H9 (cell line): ENCODE data around the gene HMGXB4. TPM values are rescaled to one million over a fixed set of nuclear protein-coding genes. Genes with fewer than 3 reads are reported as not detected.

Experiments used
- DNase-seq: peaks from one replicate; pipeline ENCODE4 v3.0.0-alpha.2; 2017
- H2AFZ ChIP-seq: one replicate; pipeline ENCODE4 v1.6.1; 2013; ENCODE audit warnings: mild to moderate bottlenecking, low read length, control low read depth, moderate library complexity
- H2AK5ac ChIP-seq: 2 replicates; pipeline ENCODE4 v1.6.1; 2013; ENCODE audit warnings: low read length, control low read depth, mixed read lengths; ENCODE audit not compliant: insufficient read length
- H2BK120ac ChIP-seq: one replicate; pipeline ENCODE4 v1.6.1; 2013; ENCODE audit warnings: low read depth, mild to moderate bottlenecking, low read length, control low read depth, inconsistent platforms; ENCODE audit not compliant: poor library complexity, severe bottlenecking
- H2BK12ac ChIP-seq: 2 replicates; pipeline ENCODE4 v1.6.1; 2013; ENCODE audit warnings: low read length, control low read depth, mixed read lengths, low read depth; ENCODE audit not compliant: insufficient read length
- H2BK15ac ChIP-seq: 2 replicates; pipeline ENCODE4 v1.6.1; 2013; ENCODE audit warnings: low read depth, low read length, control low read depth
- H2BK20ac ChIP-seq: one replicate; pipeline ENCODE4 v1.6.1; 2013; ENCODE audit warnings: low read depth, mild to moderate bottlenecking, low read length, control low read depth, inconsistent platforms; ENCODE audit not compliant: poor library complexity, severe bottlenecking
- H2BK5ac ChIP-seq: 2 replicates; pipeline ENCODE4 v1.6.1; 2013; ENCODE audit warnings: low read length, control low read depth, mixed read lengths; ENCODE audit not compliant: insufficient read length
- H3K14ac ChIP-seq: 2 replicates; pipeline ENCODE4 v1.6.1; 2013; ENCODE audit warnings: low read length, control low read depth; ENCODE audit not compliant: insufficient read depth
- H3K18ac ChIP-seq: 2 replicates; pipeline ENCODE4 v1.6.1; 2013; ENCODE audit warnings: low read depth, mild to moderate bottlenecking, mixed read lengths, low read length, control low read depth; ENCODE audit not compliant: insufficient read length
- H3K23ac ChIP-seq: 2 replicates; pipeline ENCODE4 v1.6.1; 2013; ENCODE audit warnings: low read length, control low read depth, mixed read lengths, low read depth; ENCODE audit not compliant: insufficient read length
- H3K23me2 ChIP-seq: 2 replicates; pipeline ENCODE4 v1.6.1; 2013; ENCODE audit warnings: low read depth, mild to moderate bottlenecking, mixed read lengths, low read length, control low read depth; ENCODE audit not compliant: insufficient read length, poor library complexity, severe bottlenecking
- H3K27ac ChIP-seq: 2 replicates; pipeline ENCODE4 v1.5.1; 2013; ENCODE audit warnings: low read length, control low read depth, mixed read lengths, low read depth; ENCODE audit not compliant: insufficient read length
- H3K27me3 ChIP-seq: 2 replicates; pipeline ENCODE4 v1.6.1; 2013; ENCODE audit warnings: low read length, control low read depth, inconsistent platforms; ENCODE audit not compliant: insufficient read depth
- H3K4ac ChIP-seq: 2 replicates; pipeline ENCODE4 v1.6.1; 2013; ENCODE audit warnings: low read depth, mild to moderate bottlenecking, control low read depth, inconsistent platforms, low read length, moderate library complexity
- H3K4me1 ChIP-seq: 2 replicates; pipeline ENCODE4 v1.6.1; 2013; ENCODE audit warnings: low read length, control low read depth, inconsistent platforms; ENCODE audit not compliant: insufficient read depth
- H3K4me2 ChIP-seq: 2 replicates; pipeline ENCODE4 v1.6.1; 2013; ENCODE audit warnings: low read length, control low read depth, mixed read lengths; ENCODE audit not compliant: insufficient read length, insufficient read depth
- H3K56ac ChIP-seq: 2 replicates; pipeline ENCODE4 v1.6.1; 2013; ENCODE audit warnings: low read depth, mild to moderate bottlenecking, mixed read lengths, low read length, control low read depth; ENCODE audit not compliant: insufficient read length
- H3K79me1 ChIP-seq: 2 replicates; pipeline ENCODE4 v1.6.1; 2013; ENCODE audit warnings: low read depth, mild to moderate bottlenecking, moderate library complexity, low read length, control low read depth, inconsistent platforms; ENCODE audit not compliant: insufficient read depth, poor library complexity, severe bottlenecking
- H3K79me2 ChIP-seq: 2 replicates; pipeline ENCODE4 v1.6.1; 2013; ENCODE audit warnings: low read length, control low read depth, inconsistent platforms; ENCODE audit not compliant: insufficient read depth
- H3K9ac ChIP-seq: 2 replicates; pipeline ENCODE4 v1.6.1; 2013; ENCODE audit warnings: low read length, control low read depth, mixed read lengths; ENCODE audit not compliant: insufficient read length; ENCODE audit errors: extremely low read depth
- H3K9me3 ChIP-seq: one replicate; pipeline ENCODE4 v1.6.1; 2013; ENCODE audit warnings: low read depth, low read length, inconsistent platforms; ENCODE audit not compliant: control insufficient read depth
- H3T11ph ChIP-seq: one replicate; pipeline ENCODE4 v1.6.1; 2013; ENCODE audit warnings: mild to moderate bottlenecking, low read length, control low read depth, inconsistent platforms
- H4K20me1 ChIP-seq: one replicate; pipeline ENCODE4 v1.6.1; 2013; ENCODE audit not compliant: control insufficient read depth, insufficient read length, insufficient read depth
- H4K5ac ChIP-seq: 2 replicates; pipeline ENCODE4 v1.6.1; 2013; ENCODE audit warnings: low read depth, mild to moderate bottlenecking, mixed read lengths, low read length, control low read depth; ENCODE audit not compliant: insufficient read length
- H4K8ac ChIP-seq: replicated peaks from 2 replicates; pipeline ENCODE4 v1.6.1; 2013; ENCODE audit warnings: low read length, control low read depth, mixed read lengths, low read depth; ENCODE audit not compliant: insufficient read length
- H4K91ac ChIP-seq: 2 replicates; pipeline ENCODE4 v1.6.1; 2013; ENCODE audit warnings: low read depth, mild to moderate bottlenecking, moderate library complexity, mixed read lengths, low read length, control low read depth; ENCODE audit not compliant: insufficient read length
- H3K27ac Mint-ChIP-seq, 3 experiments: 2 replicates in 2 of 3; 3 replicates in 1 of 3; pipeline ENCODE4 v1.8.0; 2020 to 2021; ENCODE audit warnings: mixed read lengths in 3 of 3, mild to moderate bottlenecking in 1 of 3, moderate library complexity in 1 of 3
- H3K27me3 Mint-ChIP-seq: 2 replicates; pipeline ENCODE4 v1.8.0; 2021; ENCODE audit warnings: low read depth, mild to moderate bottlenecking, moderate library complexity, mixed read lengths
- H3K36me3 Mint-ChIP-seq, 3 experiments: 2 replicates in 2 of 3; 3 replicates in 1 of 3; pipeline ENCODE4 v1.8.0; 2020 to 2021; ENCODE audit warnings: low read depth in 3 of 3, mixed read lengths in 3 of 3; ENCODE audit not compliant: insufficient read depth in 1 of 3
- H3K4me1 Mint-ChIP-seq, 2 experiments: 2 replicates each; pipeline ENCODE4 v1.8.0; 2020; ENCODE audit warnings: mixed read lengths in 2 of 2
- H3K4me3 Mint-ChIP-seq, 2 experiments: 2 replicates in 1 of 2; 3 replicates in 1 of 2; pipeline ENCODE4 v1.8.0; 2020 to 2021; ENCODE audit warnings: mild to moderate bottlenecking in 2 of 2, mixed read lengths in 2 of 2, moderate library complexity in 1 of 2
- H3K9me3 Mint-ChIP-seq, 2 experiments: 2 replicates in 1 of 2; 3 replicates in 1 of 2; pipeline ENCODE4 v1.8.0; 2020; ENCODE audit warnings: mild to moderate bottlenecking in 2 of 2, mixed read lengths in 2 of 2, moderate library complexity in 1 of 2
- WGBS: extraction: QIAGEN DNeasy Blood & Tissue Kit; methylation state at CpG from one replicate; pipeline ENCODE4 v1.1.7; 2013; ENCODE audit warnings: missing lambda C conversion rate, low lambda C conversion rate, mixed read lengths; ENCODE audit not compliant: insufficient read length; ENCODE audit errors: extremely low coverage; 5-methylcytosine and 5-hydroxymethylcytosine counted together
- total RNA-seq: library from RNA; stranded (reverse); gene quantifications from 2 replicates; pipeline ENCODE4 v1.2.1, GENCODE V29; 2021
- TF ChIP-seq, protein P1 (sequence below): fragments of 200-600 bp; sonication (generic); conservative IDR thresholded peaks from 3 replicates; pipeline ENCODE4 v1.8.0; 2021; ENCODE audit warnings: antibody characterized with exemption, mild to moderate bottlenecking

Gene HMGXB4
- total RNA-seq, 1 experiment from 2014 or later: 33.5 TPM

DNA sequence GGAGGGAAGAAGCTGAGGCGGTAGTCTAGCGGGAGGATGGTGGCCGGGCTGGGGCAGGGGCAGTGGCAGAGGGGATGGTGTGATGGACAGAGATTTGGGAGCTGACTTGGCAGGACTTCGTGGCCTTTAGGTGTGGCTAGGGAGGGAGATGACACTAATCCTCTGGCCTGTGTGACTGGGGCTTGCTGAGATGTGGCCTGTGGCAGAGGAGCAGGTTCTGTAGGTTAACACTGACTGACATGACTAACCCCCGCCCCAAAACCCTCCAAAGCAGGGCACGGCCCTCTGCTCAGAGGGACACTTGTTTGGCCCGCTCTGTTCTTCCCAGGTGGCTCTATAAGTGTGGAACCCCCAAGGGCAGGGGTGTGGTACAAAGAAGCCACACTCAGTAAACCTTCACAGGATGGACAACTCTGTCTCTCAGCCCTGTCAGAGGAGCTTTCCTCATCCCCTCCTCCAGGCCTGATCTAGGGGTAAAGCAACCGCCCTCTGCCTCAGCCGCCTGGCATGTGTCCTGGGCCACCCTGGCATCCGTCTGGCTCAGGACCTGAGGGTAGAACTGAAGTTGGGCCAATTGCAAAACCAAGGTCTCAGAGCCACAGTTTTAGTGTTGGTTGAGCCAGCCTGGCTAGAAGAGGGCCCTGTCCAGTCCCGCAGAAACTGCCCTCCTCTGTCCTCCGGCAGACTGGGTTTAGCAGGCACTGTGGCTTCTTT, 58.0 kb downstream of the HMGXB4 start:
- Histone ChIP-seq H3K79me1 (no peaks in the 10 kb centered on the region), H3K9ac (no peak overlapping the region), H3K56ac (no peak overlapping the region), H4K91ac (no peak overlapping the region), H3K4me2 (no peak overlapping the region), H3K23me2 (no peaks in the 10 kb centered on the region), H3K4me1 (no peaks in the 10 kb centered on the region), H3K14ac (no peak overlapping the region), H4K8ac (no peak overlapping the region), H2BK20ac (no peak overlapping the region), H3K27ac (no peak overlapping the region), H4K20me1 (peaks cover 2% of the 10 kb centered on the region), H3T11ph (no peak overlapping the region), H3K4ac (no peak overlapping the region), H2BK5ac (no peak overlapping the region), H3K79me2 (no peaks in the 10 kb centered on the region), H2BK120ac (no peak overlapping the region), H3K23ac (no peak overlapping the region), H3K9me3 (no peaks in the 10 kb centered on the region), H2BK12ac (no peak overlapping the region), H2AFZ (no peak overlapping the region), H2BK15ac (no peak overlapping the region), H4K5ac (no peak overlapping the region), H3K27me3 (no peaks in the 10 kb centered on the region), H3K18ac (no peak overlapping the region), H2AK5ac (no peak overlapping the region)
- WGBS: no CpG with 5 or more reads among the region's 12 CpGs
- Mint-ChIP-seq H3K27me3 (no peaks in the 10 kb centered on the region), H3K27ac (no peak overlapping the region), H3K9me3 (no peaks in the 10 kb centered on the region), H3K4me1 (peaks cover 11% of the 10 kb centered on the region in 2 experiments), H3K4me3 (no peak overlapping the region), H3K36me3 (peaks cover 0 to 12% (median 4%) of the 10 kb centered on the region in 3 experiments; a peak in 3 of 7 replicates)
- DNase-seq: no peak
- TF ChIP-seq, protein P1, sequence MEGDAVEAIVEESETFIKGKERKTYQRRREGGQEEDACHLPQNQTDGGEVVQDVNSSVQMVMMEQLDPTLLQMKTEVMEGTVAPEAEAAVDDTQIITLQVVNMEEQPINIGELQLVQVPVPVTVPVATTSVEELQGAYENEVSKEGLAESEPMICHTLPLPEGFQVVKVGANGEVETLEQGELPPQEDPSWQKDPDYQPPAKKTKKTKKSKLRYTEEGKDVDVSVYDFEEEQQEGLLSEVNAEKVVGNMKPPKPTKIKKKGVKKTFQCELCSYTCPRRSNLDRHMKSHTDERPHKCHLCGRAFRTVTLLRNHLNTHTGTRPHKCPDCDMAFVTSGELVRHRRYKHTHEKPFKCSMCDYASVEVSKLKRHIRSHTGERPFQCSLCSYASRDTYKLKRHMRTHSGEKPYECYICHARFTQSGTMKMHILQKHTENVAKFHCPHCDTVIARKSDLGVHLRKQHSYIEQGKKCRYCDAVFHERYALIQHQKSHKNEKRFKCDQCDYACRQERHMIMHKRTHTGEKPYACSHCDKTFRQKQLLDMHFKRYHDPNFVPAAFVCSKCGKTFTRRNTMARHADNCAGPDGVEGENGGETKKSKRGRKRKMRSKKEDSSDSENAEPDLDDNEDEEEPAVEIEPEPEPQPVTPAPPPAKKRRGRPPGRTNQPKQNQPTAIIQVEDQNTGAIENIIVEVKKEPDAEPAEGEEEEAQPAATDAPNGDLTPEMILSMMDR: no peak
